Measurements from ENCODE around the gene TTN. TPM values are rescaled to one million over a fixed set of nuclear protein-coding genes. Genes with fewer than 3 reads are reported as not detected.

TTN gene
- total RNA-seq, 2 experiments from 2014 or later, result 0.02 to 0.19 TPM

- H3K9me3 ChIP-seq (ENCODE audit: low read length), result no peaks in the 10 kb centered on the region
- H4K20me1 ChIP-seq (ENCODE audit: insufficient read depth, low read length), result no peaks in the 10 kb centered on the region
- H3K4me1 ChIP-seq (ENCODE audit: insufficient read depth, low read length, poor library complexity, severe bottlenecking), result no peaks in the 10 kb centered on the region
- ChIA-PET CTCF (ENCODE audit: unreplicated experiment) (no interaction called here), POLR2A (no interaction called here)
- TF ChIP-seq EZH2phosphoT487 (IDR thresholded peaks at IDR 0.05; ENCODE audit: borderline replicate concordance, low read depth, low read length), result no peak
- TF ChIP-seq, protein P1, sequence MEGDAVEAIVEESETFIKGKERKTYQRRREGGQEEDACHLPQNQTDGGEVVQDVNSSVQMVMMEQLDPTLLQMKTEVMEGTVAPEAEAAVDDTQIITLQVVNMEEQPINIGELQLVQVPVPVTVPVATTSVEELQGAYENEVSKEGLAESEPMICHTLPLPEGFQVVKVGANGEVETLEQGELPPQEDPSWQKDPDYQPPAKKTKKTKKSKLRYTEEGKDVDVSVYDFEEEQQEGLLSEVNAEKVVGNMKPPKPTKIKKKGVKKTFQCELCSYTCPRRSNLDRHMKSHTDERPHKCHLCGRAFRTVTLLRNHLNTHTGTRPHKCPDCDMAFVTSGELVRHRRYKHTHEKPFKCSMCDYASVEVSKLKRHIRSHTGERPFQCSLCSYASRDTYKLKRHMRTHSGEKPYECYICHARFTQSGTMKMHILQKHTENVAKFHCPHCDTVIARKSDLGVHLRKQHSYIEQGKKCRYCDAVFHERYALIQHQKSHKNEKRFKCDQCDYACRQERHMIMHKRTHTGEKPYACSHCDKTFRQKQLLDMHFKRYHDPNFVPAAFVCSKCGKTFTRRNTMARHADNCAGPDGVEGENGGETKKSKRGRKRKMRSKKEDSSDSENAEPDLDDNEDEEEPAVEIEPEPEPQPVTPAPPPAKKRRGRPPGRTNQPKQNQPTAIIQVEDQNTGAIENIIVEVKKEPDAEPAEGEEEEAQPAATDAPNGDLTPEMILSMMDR (conservative IDR thresholded peaks at IDR 0.05; ENCODE audit: low read length), result no peak
- H3K79me2 ChIP-seq (ENCODE audit: insufficient read depth, low read depth, low read length), result no peaks in the 10 kb centered on the region
- BruUV-seq (replicated peaks), result no TSS peak
- no peak overlapping the region for H3K4me2 ChIP-seq (ENCODE audit: low read length)
- H2AFZ ChIP-seq (ENCODE audit: low read length), result no peak overlapping the region
- intact Hi-C loops (cut with micrococcal nuclease; ENCODE audit: unreplicated experiment), result no loop called here
- DNase-seq (ENCODE audit: low spot score), result no peak
- no peaks in the 10 kb centered on the region for H3K36me3 ChIP-seq (ENCODE audit: insufficient read depth, low read length)
- no peak overlapping the region for H3K27ac ChIP-seq (ENCODE audit: low read depth, low read length, poor library complexity, severe bottlenecking)
- H3K9me2 ChIP-seq (ENCODE audit: insufficient read depth, low read length), result no peaks in the 10 kb centered on the region
- H3K4me3 ChIP-seq (ENCODE audit: low read depth, low read length, poor library complexity, severe bottlenecking), result no peak overlapping the region
Observed at GRCh38 chr2:178834086-178834485, 26.9 kb upstream of the TTN start.

- no TSS peak for BruUV-seq (replicated peaks)
- POLR2A ChIA-PET, result no interaction called here
Observed at GRCh38 chr2:178833382-178833781, 26.2 kb upstream of the TTN start.

GRCh38 chr2:178830451-178830850 lies 23.2 kb upstream of the TTN start:
- H3K79me2 ChIP-seq (ENCODE audit: insufficient read depth, low read depth, low read length), result no peaks in the 10 kb centered on the region
- no peak for TF ChIP-seq EZH2phosphoT487 (IDR thresholded peaks at IDR 0.05; ENCODE audit: borderline replicate concordance, low read depth, low read length)
- TF ChIP-seq, protein P1 (conservative IDR thresholded peaks at IDR 0.05; ENCODE audit: low read length), result no peak
- no peak for DNase-seq (ENCODE audit: low spot score)
- H3K9me3 ChIP-seq (ENCODE audit: low read length), result no peaks in the 10 kb centered on the region
- ChIA-PET CTCF (ENCODE audit: unreplicated experiment) (no interaction called here), POLR2A (interaction anchor here (1.1 kb wide), 1 partner anchor 330 kb away, joined by 5 read pairs; no protein-coding TSS in a partner anchor)
- no peak overlapping the region for H3K4me3 ChIP-seq (ENCODE audit: low read depth, low read length, poor library complexity, severe bottlenecking)
- H2AFZ ChIP-seq (ENCODE audit: low read length), result no peak overlapping the region
- H3K27ac ChIP-seq (ENCODE audit: low read depth, low read length, poor library complexity, severe bottlenecking), result no peak overlapping the region
- no peaks in the 10 kb centered on the region for H3K9me2 ChIP-seq (ENCODE audit: insufficient read depth, low read length)
- intact Hi-C loops (cut with micrococcal nuclease; ENCODE audit: unreplicated experiment), result no loop called here
- no peaks in the 10 kb centered on the region for H4K20me1 ChIP-seq (ENCODE audit: insufficient read depth, low read length)
- H3K4me2 ChIP-seq (ENCODE audit: low read length), result no peak overlapping the region
- no peaks in the 10 kb centered on the region for H3K36me3 ChIP-seq (ENCODE audit: insufficient read depth, low read length)
- BruUV-seq (replicated peaks), result no TSS peak
- no peaks in the 10 kb centered on the region for H3K4me1 ChIP-seq (ENCODE audit: insufficient read depth, low read length, poor library complexity, severe bottlenecking)

More at GRCh38 chr2:178833382-178833781, 26.2 kb upstream of the TTN start:
- CTCF ChIA-PET (ENCODE audit: unreplicated experiment), result no interaction called here
- Histone ChIP-seq H4K20me1 (ENCODE audit: insufficient read depth, low read length) (no peaks in the 10 kb centered on the region), H3K79me2 (ENCODE audit: insufficient read depth, low read depth, low read length) (no peaks in the 10 kb centered on the region), H2AFZ (ENCODE audit: low read length) (no peak overlapping the region), H3K4me3 (ENCODE audit: low read depth, low read length, poor library complexity, severe bottlenecking) (no peak overlapping the region), H3K9me2 (ENCODE audit: insufficient read depth, low read length) (no peaks in the 10 kb centered on the region), H3K27ac (ENCODE audit: low read depth, low read length, poor library complexity, severe bottlenecking) (no peak overlapping the region), H3K36me3 (ENCODE audit: insufficient read depth, low read length) (no peaks in the 10 kb centered on the region), H3K4me2 (ENCODE audit: low read length) (no peak overlapping the region), H3K9me3 (ENCODE audit: low read length) (no peaks in the 10 kb centered on the region), H3K4me1 (ENCODE audit: insufficient read depth, low read length, poor library complexity, severe bottlenecking) (no peaks in the 10 kb centered on the region)
- intact Hi-C loops (cut with micrococcal nuclease; ENCODE audit: unreplicated experiment), result no loop called here
- TF ChIP-seq, protein P1 (conservative IDR thresholded peaks at IDR 0.05; ENCODE audit: low read length), result no peak
- no peak for TF ChIP-seq EZH2phosphoT487 (IDR thresholded peaks at IDR 0.05; ENCODE audit: borderline replicate concordance, low read depth, low read length)
- no peak for DNase-seq (ENCODE audit: low spot score)
